Activated T-cell treated with anti-CD3 and anti-CD28 coated beads for 1 hour (primary cell): Measurements from ENCODE around the gene CRYBA2.

Experiments used
- DNase-seq: peaks from one replicate; pipeline ENCODE4 v3.0.0-alpha.2; 2020; ENCODE audit warnings: low read depth

The CRYBA2 gene

GRCh38 chr2:218993345-218994315 lies at the start of gene CRYBA2:
Gene CRYBA2, minus strand, starts transcription at chr2:218993422. Its CDS starts 246 bp downstream, at chr2:218993176.
- DNase-seq = no peak

DNA sequence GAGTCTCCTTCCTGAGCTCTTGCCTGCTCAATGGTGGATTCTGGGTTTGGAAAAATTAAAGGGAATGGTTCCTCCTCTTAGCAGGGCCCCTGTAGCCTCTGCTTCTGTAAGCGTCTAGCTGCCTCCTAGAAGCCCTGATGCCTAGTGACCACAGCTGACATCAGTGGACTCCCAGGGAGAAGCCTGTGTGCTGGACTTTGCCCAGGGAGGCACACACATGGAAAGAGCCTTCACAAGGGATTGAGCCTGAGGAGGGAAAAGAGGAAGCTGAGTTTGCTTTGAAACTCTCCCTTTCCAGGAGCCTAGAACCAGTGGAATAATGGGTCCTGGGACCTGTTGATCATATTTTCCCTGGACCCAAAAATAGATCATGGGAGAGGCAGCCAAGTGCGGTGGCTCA lies 49.5 kb upstream of the CRYBA2 start:
- DNase-seq = no peak

DNA sequence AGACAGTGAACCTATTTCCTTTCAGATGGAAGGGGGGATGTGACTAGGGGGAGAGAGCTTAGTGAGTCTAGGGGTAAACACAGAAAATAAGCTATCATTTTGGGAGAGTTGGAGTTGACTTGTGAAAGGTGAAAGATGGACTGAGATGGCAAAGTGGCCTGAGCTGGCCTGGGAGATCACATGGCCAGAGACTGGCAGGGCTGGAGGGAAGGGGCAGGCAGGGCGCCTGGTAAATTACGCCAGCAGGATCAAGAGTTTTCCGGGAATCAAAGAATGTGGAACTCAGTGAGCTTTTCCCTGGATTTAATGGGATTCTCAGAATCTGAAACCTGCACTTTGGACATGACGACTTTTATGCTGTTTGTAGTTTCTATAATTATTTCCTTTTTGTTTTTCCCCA lies 48.9 kb upstream of the CRYBA2 start:
- DNase-seq = no peak

DNA sequence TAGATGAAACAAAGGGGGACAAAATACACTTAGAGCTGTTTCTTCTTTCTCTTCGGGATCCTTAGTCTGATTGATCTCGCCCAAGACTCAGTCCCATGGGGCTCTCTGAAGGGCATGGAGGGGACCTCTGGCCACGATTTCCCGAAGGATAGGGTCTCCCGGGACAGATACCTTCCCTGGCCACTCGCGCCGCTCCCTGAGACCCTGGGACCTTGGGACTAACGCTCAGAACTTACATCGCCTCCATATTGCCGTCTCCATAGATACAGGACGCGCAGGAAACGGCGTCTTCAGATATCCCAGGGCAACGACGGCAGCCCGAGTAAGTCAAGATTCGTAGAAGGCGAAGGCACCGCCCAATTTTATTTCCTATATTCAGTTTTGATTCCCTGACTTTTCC lies 48.0 kb upstream of the CRYBA2 start, which contains the start of gene CFAP65:
Gene CFAP65, minus strand, starts transcription at position 265 of the 400 bp plus-strand sequence. CDS start 2,468 bp downstream, outside the sequence.
- DNase-seq = no peak

GRCh38 chr2:219038600-219038999 lies 45.4 kb upstream of the CRYBA2 start:
- DNase-seq = no peak

DNA sequence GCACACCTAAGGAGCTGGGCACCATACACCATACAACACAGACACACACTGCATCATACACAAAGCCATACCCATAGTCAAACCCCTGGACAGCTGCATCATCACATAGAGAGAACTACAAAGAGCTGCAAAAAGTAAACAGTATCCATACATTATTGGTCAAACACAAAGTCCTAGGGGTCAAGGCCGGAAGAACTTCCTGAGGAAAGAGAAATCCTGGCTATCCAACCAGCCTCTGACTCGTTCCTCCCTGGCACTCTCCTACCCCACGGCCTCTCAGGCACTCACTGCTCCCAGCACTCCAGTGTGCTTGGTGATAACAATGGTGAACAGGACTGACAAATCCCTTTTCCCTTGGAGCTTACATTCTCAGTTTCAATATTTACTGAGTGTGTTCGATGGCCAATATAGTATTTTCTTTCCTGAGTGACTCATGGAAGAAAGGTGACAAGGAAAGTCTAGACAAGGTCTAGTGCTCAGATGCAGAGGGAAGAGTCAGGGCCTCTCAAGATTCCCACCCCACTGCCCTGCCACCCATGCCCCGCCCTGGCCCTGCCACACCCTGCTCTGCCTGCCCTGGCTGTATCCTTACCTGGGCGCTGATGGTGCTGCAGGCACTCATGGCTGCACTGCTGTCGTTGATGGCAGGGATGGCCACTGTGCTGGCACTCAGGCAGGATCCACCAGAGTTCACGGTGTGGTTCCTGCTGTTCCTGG lies 44.7 kb upstream of the CRYBA2 start:
- no peak for DNase-seq

DNA sequence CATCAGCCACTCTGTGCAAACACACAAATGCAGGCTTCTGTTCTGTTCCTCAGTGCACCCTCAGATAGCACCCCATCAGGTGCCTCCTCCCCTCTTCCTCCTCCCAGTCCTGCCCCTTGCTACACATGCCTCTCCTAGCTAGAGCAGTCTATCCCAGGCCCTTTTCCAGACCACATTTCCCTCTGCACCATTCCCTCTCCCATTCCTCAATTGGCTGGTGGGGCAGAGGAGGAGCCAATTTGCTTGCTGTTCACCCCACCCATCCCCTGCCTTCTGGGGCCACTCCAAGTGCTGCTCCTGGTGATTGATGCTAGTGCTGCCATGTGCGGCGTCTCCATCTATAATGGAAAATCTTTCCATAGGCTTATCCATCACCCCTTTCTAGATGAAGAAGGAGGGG lies 42.7 kb upstream of the CRYBA2 start:
- no peak for DNase-seq

DNA sequence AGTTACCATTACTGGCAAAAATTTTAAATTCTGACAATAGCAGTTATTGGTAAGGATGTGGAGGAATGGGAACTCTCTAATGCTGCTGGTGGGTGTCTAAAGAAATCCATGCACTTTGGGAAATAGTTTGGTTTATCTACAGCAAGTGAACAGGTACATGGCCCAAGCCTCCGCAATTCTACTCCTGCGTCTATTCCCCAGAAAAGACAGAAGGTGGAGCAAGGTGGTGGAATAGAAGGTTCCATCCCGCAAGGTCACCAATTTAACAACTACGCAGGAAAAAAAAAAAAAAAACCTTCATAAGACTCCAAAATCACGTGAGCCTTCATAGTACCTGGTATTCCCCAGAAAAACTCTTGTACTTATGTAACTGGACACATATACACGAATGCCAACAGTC lies 41.6 kb upstream of the CRYBA2 start:
- DNase-seq = no peak

- no peak for DNase-seq
These were observed 39.0 kb upstream of the CRYBA2 start for GRCh38 chr2:219032051-219032745.

- DNase-seq = no peak
These were observed 38.0 kb upstream of the CRYBA2 start for GRCh38 chr2:219031005-219031738.

- no peak for DNase-seq
These were observed 37.1 kb upstream of the CRYBA2 start for GRCh38 chr2:219030177-219030940.

GRCh38 chr2:219029829-219030165 lies 36.6 kb upstream of the CRYBA2 start:
- DNase-seq = peak; percentile 70

DNA sequence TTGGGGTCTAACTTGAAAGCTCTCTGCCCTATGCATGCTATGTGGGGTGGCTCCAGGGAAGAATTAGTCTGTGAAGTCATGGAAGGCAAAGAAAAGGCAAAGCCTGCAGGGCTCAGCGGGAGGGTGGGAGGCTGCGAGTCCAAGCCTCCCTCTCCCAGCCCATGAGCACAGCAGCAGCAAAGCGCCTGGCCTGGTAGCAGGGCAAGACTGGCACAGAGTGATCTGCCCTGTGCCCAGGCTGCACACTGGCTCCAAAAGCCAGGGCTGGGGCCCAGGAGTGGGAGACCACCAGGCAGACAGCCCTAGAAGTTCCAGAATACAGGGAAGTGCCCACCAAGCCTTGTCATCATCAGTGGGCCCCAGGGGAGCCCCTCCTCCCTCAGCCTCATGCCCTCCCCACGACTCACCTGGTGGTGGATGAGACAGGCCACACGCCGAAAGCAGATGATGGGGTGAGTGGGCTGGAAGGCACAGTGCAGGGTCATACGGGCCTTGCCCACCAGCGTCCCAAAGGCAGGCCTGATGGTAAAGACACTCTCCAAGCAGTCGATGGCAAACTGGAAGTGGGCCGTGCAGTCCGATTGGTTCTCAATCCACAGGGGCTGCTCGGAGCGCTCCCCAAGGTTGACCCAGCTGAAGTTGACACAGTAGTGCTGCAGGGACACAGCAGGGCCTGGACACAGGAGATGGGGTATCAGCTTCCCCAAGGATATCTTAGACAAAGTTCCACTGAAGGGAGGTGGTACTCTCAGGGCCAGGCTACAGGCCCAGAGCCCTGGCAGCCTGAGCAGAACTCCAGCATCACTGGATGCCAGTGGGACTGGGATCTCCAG lies 36.0 kb upstream of the CRYBA2 start:
- DNase-seq = no peak

DNA sequence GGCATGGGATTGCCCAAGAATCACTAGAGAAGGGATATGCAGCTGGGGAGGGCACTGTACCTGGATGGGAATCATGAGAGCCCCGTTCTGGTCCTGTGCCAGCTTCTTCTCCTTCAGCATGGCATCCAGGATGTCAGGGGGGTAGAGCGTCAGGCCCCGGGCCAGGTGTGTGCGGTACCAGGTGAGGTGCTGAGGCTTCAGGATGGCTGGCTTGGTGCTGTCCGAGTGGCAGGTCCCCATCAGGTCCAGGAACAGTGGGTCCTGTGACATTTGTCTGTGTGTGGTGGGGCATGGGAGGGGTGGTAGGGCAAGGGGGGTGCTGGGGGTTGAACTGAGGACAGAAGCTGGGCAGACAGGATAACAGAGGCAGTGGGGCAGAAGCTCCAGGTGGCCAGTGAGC lies 34.9 kb upstream of the CRYBA2 start:
- no peak for DNase-seq

DNA sequence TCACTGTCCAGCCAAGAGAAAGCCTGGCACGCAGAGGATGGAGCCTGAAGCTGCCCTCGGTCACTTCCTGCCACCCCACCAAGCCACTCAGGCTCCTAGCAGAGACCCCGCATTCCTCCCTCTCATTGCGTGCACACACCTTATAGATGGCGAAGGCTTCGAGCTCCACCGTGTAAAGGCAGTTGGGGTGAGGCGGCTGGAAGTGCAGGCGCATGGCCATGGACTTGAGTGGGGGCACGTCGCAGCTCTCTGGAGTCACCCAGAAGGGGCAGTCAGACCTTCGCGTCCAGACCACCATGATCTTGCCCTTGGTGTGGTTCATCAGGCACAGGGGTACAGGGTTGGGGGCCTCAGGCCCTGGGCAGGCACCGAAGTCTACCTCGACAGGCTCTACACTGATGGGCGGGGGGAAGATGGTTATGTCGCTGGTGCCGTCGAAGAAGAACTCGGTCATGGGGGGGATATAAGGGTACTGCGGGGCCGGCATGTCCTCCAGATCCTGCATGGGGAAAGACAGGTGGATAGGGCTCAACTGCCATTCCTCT lies 34.4 kb upstream of the CRYBA2 start:
- DNase-seq = no peak

DNA sequence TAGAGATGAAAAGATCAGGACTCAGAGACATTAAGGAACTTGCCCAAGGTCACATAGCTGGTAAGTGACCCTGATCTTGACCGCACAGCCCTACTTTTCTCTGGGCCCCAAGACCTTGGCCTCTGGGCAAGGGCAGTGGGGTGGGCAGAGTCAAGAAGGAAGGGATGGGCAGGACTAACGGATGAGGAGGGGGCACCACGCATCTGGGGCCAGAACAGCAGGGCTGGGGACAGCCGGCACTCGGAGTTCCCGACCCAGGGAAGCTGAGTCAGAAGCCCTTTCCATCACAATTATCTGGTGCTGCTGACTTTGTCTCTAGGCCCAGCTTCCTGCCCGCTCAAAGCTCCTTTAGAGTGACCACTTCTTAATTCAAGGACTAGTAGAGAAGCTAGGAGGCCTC lies 33.7 kb upstream of the CRYBA2 start:
- DNase-seq = no peak

- DNase-seq = no peak
These were observed 32.7 kb upstream of the CRYBA2 start for GRCh38 chr2:219025637-219026585.

GRCh38 chr2:219024059-219024458 lies 30.8 kb upstream of the CRYBA2 start:
- no peak for DNase-seq
